Psoas muscle (tissue), 8 donors: ENCODE measurements around the gene PDP2. TPM values are rescaled to one million over a fixed set of nuclear protein-coding genes. Genes with fewer than 3 reads are reported as not detected.

Experiments used
- ATAC-seq, 4 donors: fragments of 200-7000 bp; cut with Tn5 transposase; one replicate each; pipeline ENCODE4 v1.9.1; 2020; ENCODE audit warnings: moderate library complexity in 3 of 4, mild to moderate bottlenecking in 2 of 4
- DNase-seq, 2 donors: peaks; one replicate each; pipeline ENCODE4 v3.0.0-alpha.2; 2020
- H3K27ac ChIP-seq: fragments of 200-600 bp; one replicate; pipeline ENCODE4 v1.8.0; 2022
- H3K27me3 ChIP-seq, 3 donors: fragments of 200-600 bp in 1 of 3; one replicate each; pipeline versions ENCODE4 v1.6.1 to v1.8.0; 2013 to 2022; ENCODE audit warnings: low read length in 2 of 3, mild to moderate bottlenecking in 2 of 3, moderate library complexity in 1 of 3; ENCODE audit not compliant: insufficient read depth in 3 of 3
- H3K36me3 ChIP-seq, 2 donors: fragments of 200-600 bp in 1 of 2; one replicate each; pipeline versions ENCODE4 v1.6.1 to v1.8.0; 2013 to 2022; ENCODE audit warnings: low read depth in 1 of 2, mild to moderate bottlenecking in 1 of 2, moderate library complexity in 1 of 2; ENCODE audit not compliant: insufficient read depth in 1 of 2
- H3K4me1 ChIP-seq: fragments of 200-600 bp; one replicate; pipeline ENCODE4 v1.8.0; 2022
- H3K4me3 ChIP-seq: fragments of 200-600 bp; one replicate; pipeline ENCODE4 v1.8.0; 2022; ENCODE audit warnings: mild to moderate bottlenecking
- H3K9me3 ChIP-seq: fragments of 200-600 bp; one replicate; pipeline ENCODE4 v1.8.0; 2022
- CTCF ChIP-seq: fragments of 200-600 bp; IDR thresholded peaks from one replicate; pipeline ENCODE4 v1.8.0; 2022; ENCODE audit warnings: antibody characterized with exemption
- WGBS, 3 donors: extraction: QIAGEN DNeasy Blood & Tissue Kit; methylation state at CpG; one replicate each; pipeline versions ENCODE4 v1.1.6 to v1.1.7; 2013; 5-methylcytosine and 5-hydroxymethylcytosine counted together
- intact Hi-C, 2 donors: fragments of 100-400 bp; cut with DNase I; formaldehyde crosslinking; loops; one replicate each; pipeline versions ENCODE4 v1.11.0 to v1.14.2; 2022
- polyA plus RNA-seq, 3 donors: library from polyadenylated mRNA; stranded (reverse); fragments of 200-250 nt; gene quantifications; one replicate each; pipeline ENCODE4 v1.2.3, GENCODE V29; 2013
- total RNA-seq, 4 donors: library from RNA; stranded (reverse); fragmentation: NEBNext Ultra II Directional in 2 of 4; extraction: Animal tissue kit (Norgen Biotek cat#: 25700) in 2 of 4; gene quantifications; one replicate each; pipeline versions ENCODE4 v1.2.1 to v1.2.4, GENCODE V29; 2021 to 2023
- donor health status: healthy with polysubstance abuse.
- donor health status: DM: no; HTN: no; CAD: no; lungs with moderate emphysema.
- donor health status: Bipolar disorder and iron deficiency.
- donor health status: healthy.
- donor health status: DM: yes; HTN: yes; CAD: no.
- donor health status: DM: no; HTN: no; CAD: no.
- donor health status: DM: no; HTN: no; CAD: no.
- donor health status: DM: yes; HTN: yes; CAD: no.

The PDP2 gene
- total and polyA plus RNA-seq, 7 donors = 1.0 to 5.2 (median 3.0) TPM

DNA sequence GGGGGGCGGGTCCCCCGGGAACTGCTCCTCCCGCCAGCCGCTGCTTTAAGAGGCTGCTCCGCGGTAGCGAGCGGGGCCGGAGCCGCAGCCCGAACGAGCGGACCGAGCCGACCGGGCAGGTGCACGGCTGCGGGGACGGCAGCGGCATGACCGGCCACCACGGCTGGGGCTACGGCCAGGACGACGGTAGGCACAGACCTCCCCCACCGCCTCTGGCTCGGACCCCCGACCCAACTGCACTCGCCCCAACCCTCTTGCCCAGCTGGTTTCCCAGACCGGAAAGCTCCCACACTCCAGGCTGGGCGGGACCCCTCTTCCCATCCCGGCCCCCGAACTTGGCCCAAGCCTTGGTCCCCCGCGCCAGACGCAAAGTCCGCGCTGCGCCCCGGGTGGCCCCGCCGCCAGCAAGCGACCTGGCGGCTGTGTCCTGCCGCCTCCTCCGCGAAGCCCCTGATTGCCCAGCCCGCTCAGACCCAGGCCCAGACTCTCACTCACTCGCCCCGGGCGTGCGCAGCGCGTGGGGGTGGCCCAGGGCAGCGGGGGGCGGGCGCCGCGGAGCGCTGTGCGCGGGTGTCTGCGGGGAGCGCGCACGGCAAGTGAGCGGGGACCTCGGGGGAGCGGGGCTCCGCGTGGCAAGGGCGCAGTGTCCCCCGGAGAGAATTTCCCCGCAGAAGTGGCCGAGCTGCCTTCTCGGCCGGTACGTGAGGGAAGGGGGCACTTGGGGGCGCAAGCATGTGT lies 35.8 kb upstream of the PDP2 start, which contains the start of gene CA7:
Gene CA7, plus strand, starts transcription at position 73 of the 738 bp plus-strand sequence. Its CDS starts 74 bp downstream, at position 147.
- Histone ChIP-seq H3K27me3 (peaks cover 0 to 24% (median 12%) of the 10 kb centered on the region in 3 donors), H3K27ac (no peak within 1 kb of the TSS), H3K9me3 (no peaks in the 10 kb centered on the region), H3K36me3 (no peaks in the 10 kb centered on the region), H3K4me3 (peak within 1 kb of the TSS; percentile 67), H3K4me1 (peaks cover 12% of the 10 kb centered on the region)
- intact Hi-C loops = no loop called here
- TF ChIP-seq CTCF = no peak
- DNase-seq (no peak), ATAC-seq (peak; percentile 28 to 66 (median 52))
- 1 to 3% (median 1%) methylated on average over 40 to 79 of the region's 79 CpGs for WGBS, 3 donors

- no peak for TF ChIP-seq CTCF
- ATAC-seq (peak in 1 of 4 donors; percentile 18), DNase-seq (no peak)
- WGBS, 3 donors = 14 to 16% (median 15%) methylated on average over 8 to 10 of the region's 10 CpGs
- Histone ChIP-seq H3K4me1 (peaks cover 12% of the 10 kb centered on the region), H3K4me3 (peak overlapping the region; percentile 67), H3K36me3 (no peaks in the 10 kb centered on the region), H3K27me3 (peaks cover 0 to 24% (median 12%) of the 10 kb centered on the region in 3 donors), H3K9me3 (no peaks in the 10 kb centered on the region), H3K27ac (no peak overlapping the region)
- intact Hi-C loops = no loop called here
Measured at GRCh38 chr16:66845080-66845410, 35.3 kb upstream of the PDP2 start.

- ATAC-seq (peak; percentile 49 to 67 (median 62)), DNase-seq (no peak)
- no peak overlapping the region for H3K27ac ChIP-seq
- 23 to 25% (median 24%) methylated on average over 9 of the region's 9 CpGs for WGBS, 3 donors
- no peaks in the 10 kb centered on the region for H3K36me3 ChIP-seq
- no peaks in the 10 kb centered on the region for H3K9me3 ChIP-seq
- H3K4me3 ChIP-seq = no peak overlapping the region
- intact Hi-C loops = no loop called here
- peaks cover 12% of the 10 kb centered on the region for H3K4me1 ChIP-seq
- peaks cover 0 to 24% (median 12%) of the 10 kb centered on the region in 3 donors for H3K27me3 ChIP-seq
- no peak for TF ChIP-seq CTCF
Measured at GRCh38 chr16:66845791-66846221, 34.5 kb upstream of the PDP2 start.

GRCh38 chr16:66846266-66846665 lies 34.0 kb upstream of the PDP2 start:
- intact Hi-C loops = no loop called here
- Histone ChIP-seq H3K4me3 (no peak overlapping the region), H3K27ac (no peak overlapping the region), H3K36me3 (no peaks in the 10 kb centered on the region), H3K9me3 (no peaks in the 10 kb centered on the region), H3K4me1 (peaks cover 12% of the 10 kb centered on the region), H3K27me3 (peaks cover 0 to 24% (median 12%) of the 10 kb centered on the region in 3 donors)
- no peak for ATAC-seq
- 76 to 87% (median 85%) methylated on average over 1 of the region's 1 CpG for WGBS, 3 donors
- TF ChIP-seq CTCF = no peak
- no peak for DNase-seq
